GM21619 (cell line): ENCODE results near the gene KAT6B.

Experiments used
- ATAC-seq: cut with Tn5 transposase; IDR thresholded peaks from one replicate; pipeline ENCODE4 v1.9.1; 2021; ENCODE audit not compliant: unreplicated experiment

The KAT6B gene

DNA sequence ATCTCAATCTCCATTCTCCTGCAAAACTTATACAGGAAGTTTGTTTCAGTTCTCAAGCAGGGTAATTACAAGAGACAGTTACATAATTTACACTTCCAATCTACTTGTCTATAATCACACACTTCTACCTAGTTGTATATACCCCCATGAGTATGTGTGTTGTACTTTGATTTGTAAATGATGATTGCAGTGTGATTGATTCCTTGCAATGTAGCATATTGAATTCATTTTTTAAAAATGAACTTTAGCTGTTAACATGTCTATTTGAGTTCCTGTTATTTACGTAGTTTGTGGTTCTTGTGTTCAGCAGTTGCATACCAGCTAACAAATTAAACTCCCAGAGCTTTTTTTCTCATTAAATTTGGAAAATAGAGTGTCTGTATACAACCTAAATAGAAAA is 182.6 kb downstream of the KAT6B start:
- ATAC-seq, result no peak

DNA sequence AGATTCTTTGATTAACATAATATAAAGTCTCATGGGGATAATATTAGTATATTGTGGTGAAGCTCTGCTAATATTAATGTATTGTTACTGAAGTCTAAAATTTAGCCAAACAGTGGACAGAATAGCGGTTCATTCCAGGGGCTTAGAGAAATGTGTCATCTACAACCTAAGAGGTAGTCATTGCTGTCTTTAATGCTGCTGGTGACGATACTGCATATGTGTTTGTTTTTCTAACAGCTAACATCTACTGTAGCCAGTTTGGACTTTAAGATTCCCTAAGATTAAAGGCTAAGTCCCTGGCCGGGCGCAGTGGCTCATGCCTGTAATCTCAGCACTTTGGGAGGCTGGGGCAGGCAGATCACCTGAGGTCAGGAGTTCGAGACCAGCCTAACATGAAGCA is 183.0 kb downstream of the KAT6B start:
- no peak for ATAC-seq

DNA sequence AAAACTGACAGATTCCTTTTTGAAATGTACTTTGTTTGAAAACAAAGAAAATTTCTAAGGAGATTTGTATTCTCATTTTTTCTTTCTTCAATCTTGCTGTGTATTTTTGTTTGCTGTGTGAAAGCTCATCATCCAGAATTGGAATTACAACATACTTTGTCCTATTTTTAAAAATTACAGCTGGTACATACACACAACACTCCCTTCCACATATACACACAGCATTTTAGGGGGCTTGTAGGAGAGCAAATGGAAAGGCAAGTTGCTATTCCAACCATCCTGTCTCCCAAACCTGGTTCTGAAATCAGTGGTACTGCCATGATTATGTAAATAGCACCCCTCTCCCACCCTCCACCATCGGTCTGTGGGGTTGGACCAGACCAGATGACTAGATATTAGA is 184.0 kb downstream of the KAT6B start:
- no peak for ATAC-seq

DNA sequence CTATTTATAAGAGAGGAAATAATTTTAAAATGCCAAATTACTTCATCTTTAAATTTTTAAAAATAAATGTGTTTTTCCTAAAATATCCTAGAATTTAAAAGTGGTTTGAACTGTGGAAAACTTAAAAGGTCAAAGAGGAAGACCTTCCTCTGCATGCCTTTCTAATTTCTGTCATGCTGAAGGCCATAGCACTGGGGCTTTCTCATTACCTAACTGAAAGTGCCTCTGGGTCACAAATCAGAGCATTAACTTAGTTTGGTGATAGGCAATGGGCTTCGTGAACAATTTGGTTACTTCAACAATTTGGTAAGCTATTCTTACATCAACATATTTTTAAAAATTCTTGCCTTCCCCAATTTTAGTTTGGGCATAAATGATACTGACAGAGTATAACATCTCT is 184.8 kb downstream of the KAT6B start:
- no peak for ATAC-seq

DNA sequence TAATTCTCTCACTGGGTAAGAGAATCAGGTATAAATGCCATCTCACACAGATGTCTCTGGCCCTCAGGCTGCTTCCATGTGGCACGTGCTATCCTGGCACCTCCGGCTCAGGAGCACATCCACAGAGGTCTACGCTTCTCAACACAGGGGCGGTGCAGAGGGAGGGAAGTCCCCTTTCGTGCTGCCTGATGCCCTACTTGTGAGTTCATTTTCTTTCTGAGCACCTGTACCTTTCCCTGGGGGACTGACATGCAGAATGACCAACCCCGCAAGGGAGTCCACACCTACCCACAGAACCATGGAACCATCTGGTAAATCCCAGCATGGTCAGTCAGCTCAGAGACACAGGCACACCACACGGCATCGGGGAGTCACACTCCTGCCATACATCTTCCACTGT is 186.1 kb downstream of the KAT6B start:
- ATAC-seq, result peak; percentile 37

DNA sequence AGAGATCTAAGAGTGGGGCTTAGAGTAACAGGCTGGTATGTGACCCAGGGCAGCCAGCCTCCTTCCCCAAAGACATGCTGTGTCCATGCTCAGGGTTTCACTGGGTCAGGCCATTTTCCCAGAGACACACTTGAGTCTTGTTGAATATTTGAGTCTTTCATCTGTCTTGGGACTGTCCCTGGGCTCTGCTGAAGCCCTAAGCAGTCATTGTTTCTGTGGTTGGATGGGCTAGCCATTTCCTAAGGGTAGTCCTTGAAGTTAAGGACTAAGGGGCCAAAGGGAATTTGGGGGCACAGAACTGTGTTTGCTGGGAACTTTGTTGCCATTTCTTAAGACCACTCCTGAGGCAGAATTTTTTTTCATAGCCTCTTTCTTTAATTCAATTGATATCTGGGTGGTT is 186.6 kb downstream of the KAT6B start:
- no peak for ATAC-seq

DNA sequence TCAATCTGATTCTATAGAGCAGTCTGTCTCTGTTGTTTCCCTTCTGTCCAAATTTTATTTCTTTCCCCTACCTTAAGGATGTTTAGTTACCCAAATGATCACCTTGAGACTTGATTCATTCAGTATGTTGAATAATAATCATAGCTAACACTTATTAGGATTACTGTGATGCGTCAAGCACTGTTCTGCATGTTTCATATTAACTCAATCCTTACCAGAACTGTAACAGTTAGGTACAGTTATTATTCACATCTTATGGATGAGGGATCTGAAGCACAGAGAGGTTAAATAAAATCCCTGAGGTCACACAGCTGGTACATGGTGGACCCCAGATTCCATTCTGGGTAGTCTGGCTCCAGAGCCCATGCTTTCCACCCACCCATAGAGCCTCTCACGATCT is 187.1 kb downstream of the KAT6B start:
- no peak for ATAC-seq

DNA sequence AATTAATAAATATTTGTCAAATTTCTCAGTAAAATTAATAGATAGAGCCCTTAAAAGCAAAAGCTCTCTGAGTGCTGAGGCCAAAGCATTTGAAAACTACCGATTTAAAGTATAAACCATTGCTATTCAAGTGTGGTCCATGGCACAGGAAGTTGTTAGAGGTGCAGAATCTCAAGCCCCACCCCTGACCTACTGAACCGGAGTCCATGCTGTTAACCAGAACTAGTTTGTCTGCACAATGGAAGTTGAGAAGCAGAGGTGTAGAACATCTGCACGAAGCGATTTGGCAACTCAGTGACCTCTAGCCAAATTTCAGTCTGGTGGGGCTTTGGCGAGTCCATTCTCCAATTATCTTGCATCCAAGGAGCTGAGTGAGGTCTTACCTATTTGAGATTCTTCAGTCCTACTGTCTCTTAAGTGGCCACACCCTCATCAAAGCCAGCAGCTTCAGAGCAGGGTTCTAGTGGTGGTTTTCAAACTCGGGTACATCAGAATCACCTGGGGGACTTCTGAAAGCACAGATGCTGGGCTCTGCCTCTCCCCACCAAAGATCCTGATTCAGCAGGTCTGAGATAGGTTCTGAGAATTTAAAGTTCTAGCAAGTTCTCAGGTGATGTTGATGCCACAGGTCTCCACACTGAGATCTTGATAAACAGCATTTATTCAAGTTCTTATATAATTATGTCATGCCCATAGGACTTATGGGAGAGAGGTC is 188.3 kb downstream of the KAT6B start:
- ATAC-seq, result no peak

DNA sequence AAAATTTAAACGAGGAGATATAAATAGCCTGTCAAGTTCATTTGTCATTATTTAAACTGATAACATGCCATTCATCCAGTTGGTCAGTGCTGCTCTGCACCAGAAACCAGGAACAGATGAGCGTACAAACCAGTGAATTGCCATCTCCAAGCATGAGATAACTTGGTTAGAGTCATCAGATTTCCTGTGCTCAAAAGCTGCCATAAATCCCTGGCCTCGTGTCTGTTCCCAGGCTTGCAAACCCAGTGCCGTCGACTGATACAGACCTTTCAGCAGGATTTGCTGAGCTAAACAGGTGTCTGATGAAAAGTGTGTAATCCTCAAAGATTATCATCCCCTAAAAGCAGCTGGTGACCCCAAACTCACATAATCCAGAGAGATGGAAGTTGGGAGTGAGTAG is 189.0 kb downstream of the KAT6B start:
- ATAC-seq, result no peak

DNA sequence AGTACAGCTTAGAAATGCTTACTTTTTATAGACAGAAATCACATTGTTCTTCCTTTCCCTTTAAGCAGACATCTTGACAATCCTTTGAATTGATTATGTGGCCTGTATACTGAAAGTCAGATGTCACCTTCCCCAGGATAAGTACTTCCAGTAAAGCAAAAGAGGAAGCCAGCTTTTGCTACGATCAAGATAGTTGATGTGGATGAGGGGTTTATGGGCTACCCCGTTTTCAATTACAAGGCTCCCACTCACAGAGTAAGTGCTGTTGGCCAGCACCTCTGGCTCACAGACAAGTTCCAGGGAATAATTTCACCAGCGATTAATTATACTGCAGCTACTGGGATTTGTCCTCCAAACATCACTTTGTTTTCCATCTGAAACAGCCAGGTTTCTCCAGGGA is 189.9 kb downstream of the KAT6B start:
- no peak for ATAC-seq

DNA sequence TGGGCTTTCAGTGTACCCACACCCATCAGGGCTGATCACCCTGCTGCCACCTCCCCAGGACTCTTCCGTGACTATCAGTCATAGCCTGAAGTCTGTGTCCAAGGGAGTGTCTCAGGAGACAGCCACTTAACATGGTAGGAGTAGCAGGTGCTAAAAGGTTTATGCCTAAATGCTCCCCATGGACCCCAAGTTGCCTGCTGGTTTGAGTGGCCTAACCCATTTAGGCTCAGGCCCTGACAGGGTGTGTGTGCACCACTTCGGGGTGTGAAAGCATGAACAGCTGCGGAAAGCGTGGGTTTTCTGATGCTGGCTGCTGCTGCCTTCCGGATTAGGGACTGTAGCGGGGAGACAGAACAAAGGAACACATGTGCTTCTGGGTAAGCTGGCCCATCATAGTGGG is 191.9 kb downstream of the KAT6B start:
- no peak for ATAC-seq

DNA sequence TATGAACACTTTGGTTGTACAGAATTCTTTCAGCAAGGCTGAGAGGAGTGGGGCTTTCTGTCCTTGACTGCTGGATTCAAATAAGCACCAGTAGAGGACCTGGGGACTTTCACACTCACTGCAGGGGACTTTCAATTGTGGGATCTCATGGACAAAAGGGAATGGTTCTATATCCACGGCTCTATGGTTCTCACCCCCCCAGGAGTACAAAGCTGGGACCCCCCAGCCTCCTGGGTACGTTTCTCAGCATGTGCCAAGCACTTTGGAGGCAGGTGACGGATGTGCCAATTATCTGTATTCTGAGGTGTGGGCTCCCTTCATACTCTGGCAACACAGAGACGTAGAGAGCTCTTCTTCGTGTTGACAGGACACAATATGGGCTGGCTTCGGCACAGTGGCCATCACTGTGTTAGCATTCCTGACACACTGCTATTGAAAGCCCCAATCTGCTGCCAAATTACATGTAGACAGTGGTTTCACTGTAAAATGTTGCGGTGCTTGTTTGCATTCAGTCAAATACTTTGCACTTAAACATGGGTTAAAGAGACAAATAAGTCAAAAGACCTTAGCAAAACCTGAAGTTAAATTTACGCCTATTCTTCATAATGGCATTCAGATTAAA is 192.4 kb downstream of the KAT6B start:
- no peak for ATAC-seq

DNA sequence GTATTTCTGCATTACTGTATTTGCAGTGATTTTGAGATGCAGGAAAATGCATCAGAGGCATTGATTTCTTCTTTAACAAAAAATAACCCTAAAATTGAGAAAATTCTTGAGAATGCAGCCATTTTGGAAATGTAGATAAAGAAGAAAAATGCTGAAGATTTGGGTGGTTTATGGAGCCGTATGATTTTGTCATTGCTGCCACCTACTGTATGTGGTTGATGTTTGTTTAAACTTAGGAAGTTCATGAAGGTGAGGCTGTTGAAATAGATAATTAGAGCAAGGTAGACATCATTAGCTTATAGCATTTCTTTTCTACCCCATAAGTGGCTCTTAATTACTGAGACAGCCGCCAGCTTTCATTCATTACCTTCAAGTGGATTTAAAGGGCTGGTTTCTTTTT is 193.0 kb downstream of the KAT6B start:
- no peak for ATAC-seq

DNA sequence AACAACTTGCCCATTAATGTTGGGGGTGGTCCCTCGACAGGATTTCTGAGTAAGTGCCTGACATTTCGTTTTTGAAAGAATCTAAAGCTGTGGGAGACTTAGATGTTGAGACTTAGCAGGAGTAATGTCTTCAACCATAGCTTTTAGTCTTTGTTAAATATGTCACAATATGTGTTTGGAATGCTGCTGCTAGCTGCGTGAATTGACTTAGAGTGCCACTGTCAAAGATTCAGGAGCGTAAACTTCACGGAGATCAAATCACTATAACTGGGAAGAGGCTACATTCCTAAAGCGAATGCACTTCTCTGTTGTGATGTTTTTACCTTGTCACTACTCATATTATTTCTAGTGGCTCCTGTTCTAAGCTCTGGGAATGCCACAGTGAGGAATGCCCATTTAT is 193.8 kb downstream of the KAT6B start:
- no peak for ATAC-seq

DNA sequence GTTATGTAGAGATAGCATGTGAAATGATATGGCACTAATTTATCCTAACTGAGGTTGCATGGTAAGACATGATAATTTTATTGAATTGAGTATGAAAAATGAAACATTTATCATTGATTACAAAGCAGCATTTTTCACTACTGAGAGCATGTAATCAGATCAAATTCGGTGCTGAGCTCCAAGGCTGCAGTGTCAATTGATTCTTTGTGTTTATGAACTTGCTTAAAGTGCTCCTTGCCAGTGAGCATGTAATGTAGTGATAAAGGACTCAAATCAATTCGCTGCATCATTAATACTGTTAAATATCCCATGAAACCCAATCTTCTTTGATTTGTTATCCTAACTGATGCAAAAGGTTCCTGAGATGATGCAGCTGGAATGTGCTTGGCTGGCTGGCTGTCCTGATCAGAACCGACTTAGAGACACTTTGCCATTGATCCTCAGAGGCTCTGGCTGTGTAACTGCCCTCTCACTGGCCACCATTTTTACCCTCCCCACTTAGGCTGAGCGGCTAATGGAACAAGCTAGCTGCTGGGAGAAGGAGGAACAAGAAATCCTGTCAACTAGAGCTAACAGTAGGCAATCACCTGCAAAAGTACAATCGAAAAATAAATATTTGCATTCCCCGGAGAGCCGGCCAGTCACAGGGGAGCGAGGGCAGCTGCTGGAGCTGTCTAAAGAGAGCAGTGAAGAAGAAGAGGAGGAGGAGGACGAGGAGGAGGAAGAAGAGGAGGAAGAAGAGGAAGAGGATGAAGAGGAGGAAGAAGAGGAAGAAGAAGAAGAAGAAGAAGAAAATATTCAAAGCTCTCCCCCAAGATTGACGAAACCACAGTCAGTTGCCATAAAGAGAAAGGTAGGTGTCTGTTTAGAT is 195.2 kb downstream of the KAT6B start:
- ATAC-seq, result no peak

DNA sequence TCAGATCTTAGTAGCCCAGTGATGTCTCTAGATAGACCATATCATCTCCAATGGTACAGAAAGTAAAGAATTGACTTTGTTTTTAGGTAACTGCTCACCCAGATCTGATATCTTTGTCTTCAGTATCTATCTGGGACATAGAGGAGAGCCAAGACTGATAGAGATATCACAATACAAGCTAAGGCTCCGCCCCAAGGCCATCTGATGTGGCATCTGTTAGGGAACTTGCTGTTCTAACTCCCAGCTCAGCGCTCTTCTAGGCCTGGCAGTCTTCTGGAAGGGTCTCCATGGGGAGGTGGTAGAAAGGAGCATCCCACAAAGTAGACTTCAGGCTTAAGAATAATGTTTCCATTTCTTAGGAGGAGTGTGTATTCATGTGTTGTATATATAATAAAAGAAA is 196.7 kb downstream of the KAT6B start:
- no peak for ATAC-seq

DNA sequence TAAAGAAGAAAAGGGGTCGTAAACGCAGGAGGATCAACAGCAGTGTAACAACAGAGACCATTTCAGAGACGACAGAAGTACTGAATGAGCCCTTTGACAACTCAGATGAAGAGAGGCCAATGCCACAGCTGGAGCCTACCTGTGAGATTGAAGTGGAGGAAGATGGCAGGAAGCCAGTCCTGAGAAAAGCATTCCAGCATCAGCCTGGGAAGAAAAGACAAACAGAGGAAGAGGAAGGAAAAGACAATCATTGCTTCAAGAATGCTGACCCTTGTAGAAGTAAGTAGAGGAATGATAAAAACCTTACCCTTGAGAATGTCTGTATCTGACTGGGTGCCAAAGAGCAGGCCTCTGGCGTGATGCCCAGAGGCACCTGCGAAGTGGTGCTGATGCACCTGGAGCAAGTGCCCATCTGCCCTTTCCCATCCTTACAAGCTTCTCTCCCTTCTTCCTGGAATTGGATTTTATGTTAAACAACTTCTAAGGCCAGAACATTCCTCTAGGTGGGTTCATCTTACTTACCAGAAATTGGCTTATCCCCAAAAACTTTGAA is 198.6 kb downstream of the KAT6B start:
- no peak for ATAC-seq

DNA sequence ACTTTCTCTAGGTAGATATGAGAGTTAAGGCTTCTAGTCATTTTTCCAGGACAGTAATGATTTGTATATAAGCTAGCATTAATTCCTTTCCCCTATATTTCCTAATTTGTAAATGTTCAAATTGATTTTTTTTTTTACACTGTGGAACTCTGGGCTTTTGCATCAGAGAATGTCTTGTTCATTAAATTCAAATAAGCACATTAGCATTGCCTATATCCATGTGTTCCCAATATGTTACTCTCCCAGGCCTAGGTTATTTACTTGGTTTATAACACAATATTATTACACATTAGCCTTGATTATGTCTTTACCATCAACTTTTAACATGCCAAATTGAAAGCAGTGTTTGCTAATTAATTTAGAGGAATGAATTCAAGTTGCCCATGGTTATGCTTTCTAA is 201.6 kb downstream of the KAT6B start:
- ATAC-seq, result no peak

DNA sequence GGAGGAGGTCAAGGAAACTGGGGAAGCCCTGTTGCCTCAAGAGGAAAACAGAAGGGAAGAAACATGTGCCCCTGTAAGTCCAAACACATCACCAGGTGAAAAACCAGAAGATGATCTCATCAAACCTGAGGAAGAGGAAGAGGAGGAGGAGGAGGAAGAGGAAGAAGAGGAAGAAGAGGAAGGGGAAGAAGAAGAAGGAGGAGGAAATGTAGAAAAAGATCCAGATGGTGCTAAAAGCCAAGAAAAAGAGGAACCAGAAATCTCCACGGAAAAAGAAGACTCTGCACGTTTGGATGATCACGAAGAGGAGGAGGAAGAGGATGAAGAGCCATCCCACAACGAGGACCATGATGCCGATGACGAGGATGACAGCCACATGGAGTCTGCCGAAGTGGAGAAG is 202.3 kb downstream of the KAT6B start:
- no peak for ATAC-seq

DNA sequence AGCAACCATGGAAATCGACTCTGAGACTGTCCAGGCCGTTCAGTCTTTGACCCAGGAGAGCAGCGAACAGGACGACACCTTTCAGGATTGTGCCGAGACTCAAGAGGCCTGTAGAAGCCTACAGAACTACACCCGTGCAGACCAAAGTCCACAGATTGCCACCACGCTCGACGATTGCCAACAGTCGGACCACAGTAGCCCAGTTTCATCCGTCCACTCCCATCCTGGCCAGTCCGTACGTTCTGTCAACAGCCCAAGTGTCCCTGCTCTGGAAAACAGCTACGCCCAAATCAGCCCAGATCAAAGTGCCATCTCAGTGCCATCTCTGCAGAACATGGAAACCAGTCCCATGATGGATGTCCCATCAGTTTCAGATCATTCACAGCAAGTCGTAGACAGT is 203.0 kb downstream of the KAT6B start:
- no peak for ATAC-seq

DNA sequence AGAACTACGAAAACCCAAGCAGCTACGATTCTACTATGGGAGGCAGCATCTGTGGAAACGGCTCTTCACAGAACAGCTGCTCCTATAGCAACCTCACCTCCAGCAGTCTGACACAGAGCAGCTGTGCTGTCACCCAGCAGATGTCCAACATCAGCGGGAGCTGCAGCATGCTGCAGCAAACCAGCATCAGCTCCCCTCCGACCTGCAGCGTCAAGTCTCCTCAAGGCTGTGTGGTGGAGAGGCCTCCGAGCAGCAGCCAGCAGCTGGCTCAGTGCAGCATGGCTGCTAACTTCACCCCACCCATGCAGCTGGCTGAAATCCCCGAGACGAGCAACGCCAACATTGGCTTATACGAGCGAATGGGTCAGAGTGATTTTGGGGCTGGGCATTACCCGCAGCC is 203.5 kb downstream of the KAT6B start:
- no peak for ATAC-seq

DNA sequence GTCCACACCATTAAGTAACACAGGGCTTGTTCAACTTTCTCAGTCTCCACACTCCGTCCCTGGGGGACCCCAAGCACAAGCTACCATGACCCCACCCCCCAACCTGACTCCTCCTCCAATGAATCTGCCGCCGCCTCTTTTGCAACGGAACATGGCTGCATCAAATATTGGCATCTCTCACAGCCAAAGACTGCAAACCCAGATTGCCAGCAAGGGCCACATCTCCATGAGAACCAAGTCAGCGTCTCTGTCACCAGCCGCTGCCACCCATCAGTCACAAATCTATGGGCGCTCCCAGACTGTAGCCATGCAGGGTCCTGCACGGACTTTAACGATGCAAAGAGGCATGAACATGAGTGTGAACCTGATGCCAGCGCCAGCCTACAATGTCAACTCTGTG is 204.0 kb downstream of the KAT6B start:
- no peak for ATAC-seq
